Colon (tissue), 2 donors: ENCODE results near the gene PRELP.

Experiments
- FAIRE-seq: peaks from 2 replicates; lab custom pipeline; 2012; peaks lifted over from hg19 to GRCh38; lab: Jason Lieb, UNC
- donor health status: control.
- donor health status: control.

Gene PRELP

DNA sequence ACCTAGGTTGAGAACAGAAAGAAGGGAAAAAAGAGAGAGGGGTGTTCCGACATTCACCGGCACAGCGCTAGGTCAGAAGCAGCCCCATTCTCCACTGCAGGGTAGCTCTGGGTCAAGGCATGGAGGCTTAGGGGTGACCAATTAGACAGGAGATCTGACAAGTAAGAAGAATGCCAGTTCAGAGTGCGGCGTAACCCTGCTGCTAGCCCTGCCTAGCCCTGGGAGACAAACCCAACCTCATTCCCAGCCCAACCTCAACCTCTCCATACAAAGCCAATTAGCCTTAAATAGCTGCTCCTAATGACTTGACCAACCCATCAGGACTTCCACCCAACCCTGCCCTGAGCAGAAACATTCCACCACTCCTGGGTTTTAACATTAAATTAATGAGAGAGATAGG, 3.4 kb downstream of the PRELP start:
- no peak for FAIRE-seq

DNA sequence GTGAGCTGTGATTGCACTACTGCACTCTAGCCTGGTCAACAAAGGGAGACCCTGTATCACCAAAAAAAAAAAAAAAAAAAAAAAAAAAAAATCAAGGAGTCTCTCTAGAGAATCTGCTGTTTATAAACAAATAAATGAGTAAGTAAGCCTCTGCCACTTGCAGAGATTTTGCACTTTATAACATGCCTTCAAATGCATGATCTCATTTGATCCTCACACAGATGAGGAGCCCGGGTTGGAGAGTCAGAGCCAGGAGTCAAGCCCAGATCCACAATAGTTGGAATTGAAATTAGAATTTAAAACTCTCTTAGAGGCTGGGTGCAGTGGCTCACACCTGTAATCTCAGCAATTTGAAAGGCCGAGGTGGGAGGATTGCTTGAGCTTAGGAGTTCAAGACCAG, 4.0 kb downstream of the PRELP start:
- FAIRE-seq: no peak

DNA sequence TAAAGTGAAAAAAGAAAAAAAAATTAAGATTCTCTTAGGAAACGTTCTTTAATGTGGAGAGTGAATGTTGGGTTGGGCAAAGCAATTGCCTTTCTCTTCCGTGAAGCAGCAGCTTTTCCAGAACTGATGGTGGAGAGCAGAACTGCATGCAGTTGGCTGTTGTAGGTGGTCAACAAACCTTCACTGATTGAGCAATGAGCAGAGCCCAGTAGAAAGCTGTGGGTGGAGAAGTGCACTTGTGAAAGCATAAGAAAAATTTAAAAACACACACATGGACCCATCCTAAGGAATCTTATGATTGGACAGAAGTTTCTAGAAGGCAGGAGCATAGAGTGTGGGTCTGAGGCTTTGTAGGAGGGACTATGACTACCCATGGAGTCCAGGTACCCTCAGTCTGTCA, 4.5 kb downstream of the PRELP start:
- FAIRE-seq: no peak

DNA sequence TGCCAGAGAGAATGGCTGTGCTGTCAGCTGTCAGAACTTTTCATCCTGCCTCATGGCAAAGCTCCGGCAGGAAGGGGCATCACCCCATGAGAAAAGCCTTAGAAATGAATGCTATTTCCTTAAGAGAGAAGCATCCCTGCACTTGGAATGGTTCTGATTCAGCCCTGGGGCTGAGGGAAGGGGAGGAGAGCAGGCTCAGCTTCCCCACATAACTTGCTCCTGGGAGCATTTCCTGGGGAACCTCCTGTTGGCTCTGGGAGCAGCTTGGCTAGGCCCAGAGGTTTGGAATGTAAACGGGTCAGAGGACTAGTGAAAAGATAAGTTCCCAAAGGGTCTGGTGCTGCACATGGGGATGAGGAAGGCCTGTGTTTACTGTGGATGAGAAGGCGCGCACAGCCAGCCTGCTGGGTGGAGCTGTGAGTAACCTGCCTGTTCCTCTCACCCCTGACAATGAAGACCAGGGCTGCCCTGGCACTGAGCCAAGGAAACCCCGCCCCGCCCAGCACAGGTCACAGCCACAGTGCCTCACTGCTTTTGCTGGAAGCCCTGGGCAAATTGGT, 5.0 kb downstream of the PRELP start:
- no peak for FAIRE-seq

DNA sequence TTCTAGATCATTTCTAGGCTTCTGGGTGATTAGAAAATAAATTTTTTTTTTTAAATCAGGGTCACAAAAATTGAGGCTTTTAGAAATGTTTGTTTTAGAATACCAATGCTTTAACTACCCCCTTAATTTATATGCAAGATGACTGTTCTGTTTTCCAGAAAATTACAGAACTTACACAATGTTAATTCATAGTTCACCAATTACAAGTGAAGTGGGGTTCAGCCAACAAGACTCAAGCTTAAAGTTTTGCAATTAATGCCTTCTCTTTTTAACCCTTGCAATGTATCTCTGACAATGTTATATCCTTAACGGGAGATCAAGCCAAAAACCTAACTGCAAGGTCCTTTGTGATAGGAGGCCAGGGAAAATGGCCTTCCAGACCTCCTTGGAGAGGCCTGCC, 5.6 kb downstream of the PRELP start:
- FAIRE-seq: no peak

DNA sequence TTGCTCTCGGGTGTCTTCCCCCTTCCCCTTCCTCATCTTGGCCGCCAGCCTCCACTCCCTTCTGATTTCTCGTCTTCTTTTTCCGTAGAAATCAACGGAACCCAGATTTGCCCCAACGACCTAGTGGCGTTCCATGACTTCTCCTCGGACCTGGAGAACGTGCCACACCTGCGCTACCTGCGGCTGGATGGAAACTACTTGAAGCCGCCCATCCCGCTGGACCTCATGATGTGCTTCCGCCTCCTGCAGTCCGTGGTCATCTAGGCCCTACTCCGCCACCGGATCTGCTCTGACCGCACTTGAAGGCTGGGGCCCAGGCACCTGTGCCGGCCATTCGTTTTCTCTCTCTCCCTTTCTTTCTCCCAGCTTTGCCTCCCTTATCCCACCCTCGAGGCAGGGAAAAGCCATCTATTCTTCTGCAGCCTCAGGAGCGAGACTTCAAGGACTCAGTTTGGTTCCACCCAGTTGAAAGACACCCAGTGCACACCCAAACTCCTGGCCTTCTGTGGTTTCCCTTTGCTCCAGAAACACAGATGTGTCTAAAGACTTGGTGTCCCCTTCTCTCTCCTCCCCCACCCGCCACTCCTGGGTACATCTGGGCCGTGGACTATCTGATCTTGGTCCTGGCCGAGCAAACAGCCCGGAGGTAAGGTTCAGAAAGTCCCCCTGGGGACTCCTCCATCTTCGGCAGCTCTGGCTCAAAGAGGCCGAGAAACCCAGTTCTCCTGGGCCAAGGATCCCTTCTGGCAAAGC, 11.2 kb downstream of the PRELP start:
- no peak for FAIRE-seq

DNA sequence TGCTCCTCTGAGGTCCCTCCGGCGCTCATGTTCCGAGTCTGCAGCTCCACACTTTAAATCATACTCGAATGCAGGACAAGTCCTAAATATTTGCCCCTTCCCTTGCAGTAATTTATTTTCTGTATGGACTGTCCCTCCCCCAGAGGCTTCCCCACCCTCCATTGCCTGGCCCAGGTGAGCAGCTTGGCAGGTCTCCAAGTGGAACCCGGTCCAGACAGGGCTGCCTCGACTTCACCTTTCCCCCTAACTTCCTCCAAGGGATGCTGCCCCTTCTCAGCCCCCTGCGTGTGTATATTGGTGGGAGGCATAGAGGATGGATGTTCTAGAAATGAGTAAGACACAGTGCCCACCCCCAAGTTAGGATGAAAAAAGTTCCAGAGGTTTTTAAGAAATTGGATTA, 12.9 kb downstream of the PRELP start:
- no peak for FAIRE-seq

DNA sequence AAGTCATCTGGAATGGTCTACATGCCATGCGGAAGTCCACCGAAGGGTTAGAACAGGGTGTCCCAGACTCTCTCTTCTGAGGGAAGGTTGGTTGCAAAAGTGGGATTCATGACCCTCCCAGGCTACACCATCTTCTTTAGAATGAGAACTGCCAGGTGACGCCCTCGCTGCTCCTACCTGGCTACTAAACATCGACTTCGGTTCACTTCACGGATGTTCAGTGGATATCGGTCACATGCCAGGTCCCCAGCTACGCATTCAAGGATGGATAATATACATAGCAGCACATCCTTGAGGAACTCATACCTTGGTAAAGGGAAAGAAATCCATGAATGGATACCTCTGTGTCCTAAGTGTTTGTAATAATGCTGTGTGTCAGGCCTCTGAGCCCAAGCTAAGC, 15.0 kb downstream of the PRELP start:
- FAIRE-seq: no peak

DNA sequence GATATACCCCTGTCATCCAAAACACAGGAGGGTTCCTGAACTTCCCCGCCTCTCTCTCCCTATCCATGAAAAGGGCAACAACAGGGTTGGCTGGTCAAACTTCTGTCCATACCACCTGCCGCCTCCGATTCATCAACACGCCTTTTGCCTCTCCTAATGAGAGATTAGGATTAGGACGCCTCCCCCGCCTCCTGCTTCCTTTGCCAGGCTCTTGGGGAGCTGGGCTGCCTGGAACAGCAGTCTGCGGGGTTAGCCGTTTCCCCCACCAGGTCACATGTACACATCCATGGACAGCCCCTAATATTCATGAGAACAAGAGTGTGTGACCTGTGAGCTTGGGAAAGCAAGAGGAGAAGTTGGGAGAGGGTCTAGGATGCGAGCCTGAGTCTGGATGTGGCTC, 16.1 kb downstream of the PRELP start:
- FAIRE-seq: no peak

DNA sequence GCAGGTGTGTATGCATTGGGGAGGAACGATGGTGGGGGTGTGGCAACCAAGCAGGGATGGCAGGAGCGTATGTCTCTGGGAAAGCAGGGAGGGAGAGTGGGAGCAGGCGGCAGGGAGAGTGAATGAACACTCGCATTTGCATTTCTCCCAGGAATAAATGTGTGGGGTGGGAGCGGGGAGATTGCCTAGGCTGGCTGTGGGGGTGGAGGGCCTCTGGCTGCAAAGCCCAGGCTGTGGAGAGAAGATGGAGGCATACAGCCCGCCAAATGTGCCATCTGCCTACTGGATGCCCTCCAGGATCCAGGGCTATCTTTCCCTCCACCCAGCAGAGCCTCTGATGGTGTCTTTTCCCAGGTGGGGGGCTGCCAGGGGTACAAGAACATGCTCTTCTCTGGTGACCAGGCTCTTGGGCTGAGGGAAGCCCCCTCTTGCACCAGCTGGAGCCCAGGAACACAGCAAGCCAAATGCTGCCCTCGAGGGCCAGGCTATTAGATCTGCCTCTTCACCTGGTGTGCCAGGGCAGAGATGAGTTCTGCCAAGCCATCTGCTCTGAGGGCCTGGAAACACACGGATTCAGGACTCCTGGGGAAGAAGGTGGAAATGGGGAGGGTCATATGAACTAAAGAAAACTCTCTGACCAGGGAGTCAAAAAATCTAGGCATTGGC, 16.6 kb downstream of the PRELP start:
- no peak for FAIRE-seq

DNA sequence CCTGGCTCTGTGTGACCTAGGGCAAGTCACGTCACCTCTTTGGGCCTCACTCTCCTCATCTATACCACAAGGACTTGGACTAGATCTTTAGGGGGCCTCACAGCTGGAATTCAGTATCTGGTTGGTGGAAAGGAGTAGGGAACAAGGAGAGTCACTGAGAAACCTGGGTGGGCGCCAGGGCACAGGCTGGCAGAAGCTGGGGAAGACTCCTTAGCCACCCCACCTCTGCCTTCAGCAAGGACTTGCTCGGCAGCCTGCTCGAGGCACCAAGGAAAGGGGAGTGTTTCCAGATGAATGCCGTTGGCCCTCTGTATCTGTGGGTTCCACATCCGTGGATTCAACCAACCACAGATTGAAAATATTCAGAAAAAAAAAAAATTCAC, 17.1 kb downstream of the PRELP start:
- no peak for FAIRE-seq

DNA sequence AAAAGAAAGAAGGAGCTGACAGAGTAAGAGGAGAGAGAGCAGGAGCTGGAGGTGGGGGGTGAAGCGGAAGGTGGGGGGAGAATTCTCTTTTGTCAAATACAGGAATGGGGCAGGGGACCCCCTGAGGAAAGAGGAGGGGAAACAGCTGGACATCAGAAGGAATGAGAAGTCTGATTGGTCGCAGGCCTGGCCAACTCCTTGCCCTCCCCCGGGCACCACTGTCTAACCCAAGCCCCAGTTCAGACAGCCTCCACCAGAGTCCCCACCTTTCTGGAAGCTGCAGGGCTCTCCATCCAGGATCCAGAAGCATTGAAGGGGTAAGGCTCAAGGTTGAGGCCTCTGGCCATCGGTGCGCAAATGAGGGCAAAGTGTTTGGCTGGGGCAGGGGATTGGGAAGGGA, 18.3 kb downstream of the PRELP start, which contains the start of gene OPTC:
TSS of gene OPTC (plus strand) at position 253 of the 400 bp plus-strand sequence. CDS start 1,853 bp downstream, outside the sequence.
- no peak for FAIRE-seq

DNA sequence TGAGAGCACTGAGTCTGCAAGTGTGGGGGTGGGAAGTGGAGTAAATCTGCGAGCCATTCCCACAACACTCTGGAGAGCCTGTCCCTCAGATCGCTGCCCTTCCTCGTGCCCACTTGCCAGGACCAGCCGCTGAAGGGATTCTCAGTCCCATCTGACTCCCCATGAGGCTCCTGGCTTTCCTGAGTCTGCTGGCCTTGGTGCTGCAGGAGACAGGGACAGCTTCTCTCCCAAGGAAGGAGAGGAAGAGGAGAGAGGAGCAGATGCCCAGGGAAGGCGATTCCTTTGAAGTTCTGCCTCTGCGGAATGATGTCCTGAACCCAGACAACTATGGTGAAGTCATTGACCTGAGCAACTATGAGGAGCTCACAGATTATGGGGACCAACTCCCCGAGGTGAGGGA, 20.2 kb downstream of the PRELP start:
- FAIRE-seq: no peak

DNA sequence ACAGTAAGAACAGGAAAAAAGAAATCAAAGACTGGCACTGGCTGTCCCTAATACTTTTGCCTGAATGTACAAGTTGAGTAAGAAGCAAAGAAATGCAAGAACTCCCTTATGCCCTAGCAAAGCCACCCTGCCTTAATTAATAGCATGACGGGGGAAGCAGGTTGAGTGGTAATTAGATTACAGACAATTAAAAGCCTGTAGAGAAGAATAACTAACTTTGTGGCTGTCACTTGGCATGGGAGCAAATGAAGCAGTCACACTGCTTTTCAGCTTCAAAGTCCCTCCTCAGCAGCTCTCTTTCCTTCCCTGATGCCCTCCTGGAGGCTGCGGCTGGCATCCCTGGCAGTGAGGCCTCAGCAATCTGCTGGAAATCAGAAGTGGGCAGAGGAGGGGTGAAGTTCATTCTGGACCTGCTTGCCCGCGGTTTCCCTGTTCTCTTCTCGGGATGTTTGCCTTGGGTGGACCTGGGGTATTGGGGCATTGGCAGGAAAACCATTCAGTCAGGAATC, 21.7 kb downstream of the PRELP start:
- no peak for FAIRE-seq

DNA sequence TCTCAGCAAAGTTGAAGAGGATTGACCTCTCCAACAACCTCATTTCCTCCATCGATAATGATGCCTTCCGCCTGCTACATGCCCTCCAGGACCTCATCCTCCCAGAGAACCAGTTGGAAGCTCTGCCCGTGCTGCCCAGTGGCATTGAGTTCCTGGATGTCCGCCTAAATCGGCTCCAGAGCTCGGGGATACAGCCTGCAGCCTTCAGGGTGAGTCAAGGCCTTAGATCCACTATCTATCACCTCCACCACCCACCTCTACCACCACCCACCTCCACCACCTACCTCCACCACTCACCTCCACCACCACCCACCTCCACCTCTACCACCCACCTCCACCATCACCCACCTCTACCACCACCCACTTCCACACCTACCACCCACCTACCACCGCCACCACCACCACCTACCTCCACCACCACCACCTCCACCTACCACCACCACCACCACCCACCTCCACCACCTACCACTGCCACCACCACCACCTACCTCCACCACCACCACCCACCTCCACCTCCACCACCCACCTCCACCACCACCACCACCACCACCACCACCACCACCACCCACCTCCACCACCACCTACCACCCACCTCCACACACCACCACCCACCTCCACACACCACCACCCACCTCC, 24.2 kb downstream of the PRELP start:
- FAIRE-seq: no peak

DNA sequence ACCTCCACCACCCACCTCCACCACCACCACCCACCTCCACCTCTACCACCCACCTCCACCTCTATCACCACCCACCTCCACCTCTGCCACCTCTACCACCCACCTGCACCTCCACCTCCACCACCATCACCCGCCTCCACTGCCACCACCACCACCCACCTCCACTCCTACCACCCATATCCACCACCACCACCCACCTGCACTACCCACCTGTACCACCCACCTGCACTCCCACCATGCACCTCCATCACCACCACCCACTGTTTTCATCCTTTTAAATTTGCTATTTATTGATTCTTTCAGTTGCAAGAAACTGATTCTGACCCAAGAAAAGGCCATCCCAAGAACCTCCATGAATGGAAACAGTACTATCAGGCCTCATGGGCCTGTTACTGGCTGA, 24.7 kb downstream of the PRELP start:
- FAIRE-seq: no peak

DNA sequence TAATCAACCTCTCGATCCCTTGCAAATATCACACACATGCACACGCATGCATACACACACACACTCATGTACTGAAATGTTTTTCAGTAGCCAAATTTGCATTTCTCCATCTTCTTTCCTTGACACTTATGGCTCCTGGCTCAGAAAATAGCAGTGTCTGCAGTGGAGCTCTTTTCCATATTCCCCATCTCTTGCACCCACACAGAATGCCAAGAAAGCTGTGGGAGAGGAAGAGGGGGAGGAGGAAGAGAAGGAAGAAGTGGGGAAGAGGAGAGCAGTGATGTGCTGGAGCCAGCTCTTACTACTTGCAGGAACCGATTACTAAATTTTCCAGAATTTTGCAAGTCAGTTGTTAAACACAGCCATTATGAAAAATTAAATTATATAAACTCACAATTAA, 28.2 kb downstream of the PRELP start:
- FAIRE-seq: no peak

DNA sequence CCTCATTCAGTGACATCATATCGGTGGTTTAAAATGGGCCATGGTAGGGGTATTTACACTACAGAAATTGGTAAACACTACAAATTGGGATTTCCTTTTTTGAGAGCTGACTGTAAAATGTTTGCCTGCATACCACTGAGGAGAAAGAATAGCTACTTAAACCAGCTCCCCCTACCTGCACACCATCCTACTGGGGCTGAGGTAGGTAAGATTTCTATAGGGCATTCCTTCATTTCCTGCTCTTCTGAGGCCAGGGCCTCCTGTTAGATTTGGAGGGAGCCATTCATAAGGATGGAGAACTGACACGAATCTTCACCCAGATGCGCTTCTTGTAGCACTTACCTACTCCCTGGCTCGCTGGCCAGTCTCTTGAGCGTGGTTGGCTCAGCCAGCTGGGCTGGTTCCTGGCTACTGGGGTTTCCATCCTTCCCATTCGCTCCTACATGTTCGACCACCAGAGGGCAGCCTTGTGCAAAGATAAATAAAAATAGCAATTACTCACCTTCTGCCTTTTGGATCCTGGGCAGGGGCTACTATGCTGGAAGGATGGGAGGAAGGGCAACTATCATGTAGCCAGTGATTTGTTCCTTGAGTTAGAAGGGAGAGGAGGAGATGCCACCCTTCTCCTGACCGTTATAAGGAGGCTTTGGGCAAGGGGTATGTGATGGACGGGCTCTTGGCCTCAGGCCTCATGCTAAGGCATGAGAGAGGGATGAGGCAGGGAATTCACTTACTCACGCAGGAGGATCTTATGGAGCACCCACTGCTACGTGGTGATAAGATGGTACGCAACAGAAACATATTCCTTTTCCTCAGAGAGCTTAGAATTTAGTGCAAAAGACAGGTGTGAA, 29.0 kb downstream of the PRELP start:
- no peak for FAIRE-seq

DNA sequence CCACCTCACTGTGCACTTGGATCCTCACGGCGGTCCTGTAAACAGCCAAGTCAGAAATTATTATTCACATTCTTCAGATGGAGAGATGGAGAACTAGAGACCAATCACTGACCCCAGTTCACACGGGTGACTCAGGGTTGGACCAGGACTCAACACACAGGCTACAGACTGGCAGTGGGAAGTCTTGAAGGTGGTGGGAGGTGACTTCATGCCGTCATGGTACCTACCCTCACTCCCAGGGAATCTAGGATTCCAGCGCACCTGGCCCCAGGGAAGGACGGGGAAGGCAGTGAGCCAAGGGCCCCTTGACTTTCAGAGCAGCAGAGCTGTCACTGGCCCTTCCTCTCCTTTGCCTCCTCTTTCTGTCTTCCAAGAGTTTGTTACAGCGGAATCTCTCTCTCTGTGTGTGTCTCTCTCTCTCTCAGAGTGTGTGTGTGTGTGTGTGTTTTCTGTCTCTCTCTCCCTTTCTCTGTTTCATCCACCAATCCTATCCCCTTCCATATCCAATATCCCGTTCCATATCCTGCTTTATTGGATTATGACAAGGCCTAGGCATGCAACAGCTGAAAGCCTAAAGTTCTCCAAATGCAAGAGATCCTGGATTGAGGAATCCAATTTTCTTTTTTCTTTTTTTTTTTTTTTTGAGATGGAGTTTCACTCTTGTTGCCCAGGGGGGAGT, 30.1 kb downstream of the PRELP start:
- FAIRE-seq: no peak

DNA sequence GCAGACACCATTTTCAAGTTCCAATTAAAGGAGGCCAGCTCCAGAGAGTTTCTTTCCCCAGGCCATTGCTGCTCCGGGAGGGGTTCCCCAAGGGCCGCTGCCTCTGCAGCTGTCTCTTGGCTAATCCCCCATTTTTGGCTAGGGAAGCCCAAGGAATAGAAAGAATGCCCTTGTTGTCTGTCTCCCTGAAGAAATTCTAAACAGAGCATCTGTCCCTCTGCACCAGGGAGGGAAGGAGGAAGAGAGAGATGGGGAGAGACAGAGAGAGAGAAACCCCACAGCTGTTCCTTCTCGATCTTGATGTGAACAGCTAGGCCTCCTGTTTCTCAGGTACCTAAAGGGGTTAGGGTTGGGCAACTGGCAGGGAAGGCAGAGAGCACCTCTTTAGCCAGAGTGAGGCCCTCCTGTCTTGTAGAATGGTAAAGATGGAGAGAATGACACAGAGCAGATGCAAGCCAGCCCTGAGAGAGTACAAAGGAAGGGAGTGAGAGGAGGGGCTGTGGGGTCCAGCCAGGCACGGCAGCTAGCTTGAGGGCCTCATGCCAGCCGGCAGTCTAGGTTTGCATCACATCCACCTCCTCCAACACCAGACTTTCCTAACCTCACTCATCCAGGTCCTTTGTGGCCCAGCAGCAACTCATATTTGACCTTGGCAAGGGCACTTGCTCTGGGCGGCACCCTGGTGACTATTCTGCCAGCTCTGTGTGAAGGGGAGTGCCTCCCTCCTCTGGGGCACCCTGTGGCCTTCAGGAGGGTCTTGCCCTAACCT, 31.4 kb downstream of the PRELP start:
- FAIRE-seq: no peak

DNA sequence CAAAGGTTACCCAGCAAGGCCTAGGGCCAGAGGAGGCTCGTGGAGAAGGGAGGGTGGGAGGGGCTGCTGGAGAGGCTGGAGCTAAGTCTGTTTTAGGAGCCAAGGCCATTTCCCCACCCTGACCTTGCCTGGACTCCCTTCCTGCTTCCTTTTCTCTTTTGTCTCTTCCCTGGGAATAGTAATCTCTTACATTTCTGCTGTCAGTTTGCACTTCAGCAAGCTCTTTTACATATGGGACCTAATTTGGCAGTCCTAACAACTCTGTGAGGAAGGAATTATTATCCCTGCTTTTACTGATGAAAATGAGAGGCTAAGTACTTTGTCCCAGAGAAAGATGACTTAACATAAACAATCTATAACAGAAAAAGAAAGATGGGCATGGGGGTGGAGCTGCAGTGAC, 32.2 kb downstream of the PRELP start:
- no peak for FAIRE-seq
